GM10266 (cell line): ENCODE data around the gene GSG1L.

ENCODE experiments used
- DNase-seq: peaks from one replicate; pipeline ENCODE4 v3.0.0; 2012; ENCODE audit errors: extremely low spot score
- TF ChIP-seq, protein P1 (sequence below): IDR thresholded peaks from 2 replicates; pipeline ENCODE4 v1.5.1; 2012; ENCODE audit warnings: mild to moderate bottlenecking, low read depth; ENCODE audit not compliant: control insufficient read depth, insufficient read depth; ENCODE audit errors: missing control alignments

The GSG1L gene

DNA sequence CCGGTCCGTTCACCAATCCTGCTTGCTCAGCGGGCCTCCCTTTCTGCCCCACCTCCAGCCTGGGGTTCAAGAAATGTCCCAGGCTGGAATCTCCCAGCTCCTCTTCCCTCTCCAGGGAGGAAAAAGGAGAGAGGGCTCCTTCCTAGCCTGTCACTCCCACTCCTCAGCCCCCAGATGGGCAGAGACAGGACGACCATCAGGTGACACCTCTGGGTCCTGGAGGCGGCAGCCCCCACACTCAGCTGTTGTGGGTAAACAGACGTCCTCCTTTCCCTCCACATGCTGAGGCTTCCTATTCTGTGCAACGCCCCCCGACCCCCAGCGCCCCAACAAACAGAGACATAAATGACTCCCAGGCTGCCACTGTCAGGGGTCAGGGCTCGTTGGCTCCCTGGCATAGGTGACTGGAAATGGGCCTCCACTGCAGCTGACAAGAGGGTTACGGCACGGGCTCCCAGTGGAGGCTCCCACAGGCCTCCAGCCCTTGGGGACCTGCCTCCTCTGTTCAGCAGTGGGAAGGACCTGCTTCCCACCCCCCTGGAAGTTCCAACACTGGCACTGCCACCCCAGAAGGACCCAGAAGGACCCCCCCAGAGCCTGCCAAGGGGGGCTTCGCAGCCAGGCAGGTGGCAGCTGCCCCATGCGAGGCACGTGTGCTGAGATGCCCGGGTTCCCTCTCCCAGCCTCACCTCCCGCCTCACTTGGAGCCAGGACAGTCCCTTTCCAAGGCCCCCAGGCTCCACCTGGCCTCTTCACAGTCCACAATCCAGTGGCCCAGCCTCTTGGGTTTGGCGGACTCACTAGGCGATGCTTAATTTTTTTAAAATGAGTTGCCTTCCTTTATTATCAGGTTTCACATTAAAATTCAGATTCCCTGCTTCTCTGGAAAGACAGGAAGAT is 281.3 kb downstream of the GSG1L start:
- TF ChIP-seq, protein P1, sequence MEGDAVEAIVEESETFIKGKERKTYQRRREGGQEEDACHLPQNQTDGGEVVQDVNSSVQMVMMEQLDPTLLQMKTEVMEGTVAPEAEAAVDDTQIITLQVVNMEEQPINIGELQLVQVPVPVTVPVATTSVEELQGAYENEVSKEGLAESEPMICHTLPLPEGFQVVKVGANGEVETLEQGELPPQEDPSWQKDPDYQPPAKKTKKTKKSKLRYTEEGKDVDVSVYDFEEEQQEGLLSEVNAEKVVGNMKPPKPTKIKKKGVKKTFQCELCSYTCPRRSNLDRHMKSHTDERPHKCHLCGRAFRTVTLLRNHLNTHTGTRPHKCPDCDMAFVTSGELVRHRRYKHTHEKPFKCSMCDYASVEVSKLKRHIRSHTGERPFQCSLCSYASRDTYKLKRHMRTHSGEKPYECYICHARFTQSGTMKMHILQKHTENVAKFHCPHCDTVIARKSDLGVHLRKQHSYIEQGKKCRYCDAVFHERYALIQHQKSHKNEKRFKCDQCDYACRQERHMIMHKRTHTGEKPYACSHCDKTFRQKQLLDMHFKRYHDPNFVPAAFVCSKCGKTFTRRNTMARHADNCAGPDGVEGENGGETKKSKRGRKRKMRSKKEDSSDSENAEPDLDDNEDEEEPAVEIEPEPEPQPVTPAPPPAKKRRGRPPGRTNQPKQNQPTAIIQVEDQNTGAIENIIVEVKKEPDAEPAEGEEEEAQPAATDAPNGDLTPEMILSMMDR = no peak
- no peak for DNase-seq

DNA sequence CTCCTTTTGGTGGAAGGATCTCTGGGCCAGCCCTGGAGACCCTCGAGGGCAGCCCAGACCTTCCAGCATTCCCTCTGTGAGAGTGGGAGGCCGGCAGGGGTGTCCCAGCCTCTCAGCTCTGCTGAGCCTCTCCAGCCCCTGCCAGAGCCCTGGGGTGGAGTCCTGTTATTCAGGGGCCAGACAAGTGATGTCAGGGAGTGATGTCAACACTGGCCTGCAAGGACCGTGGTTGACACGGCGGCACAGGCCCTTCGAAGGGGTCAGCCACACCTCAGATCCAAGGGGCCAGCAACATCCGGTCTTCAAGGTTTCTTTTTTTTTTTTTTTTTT is 282.4 kb downstream of the GSG1L start:
- TF ChIP-seq, protein P1 = no peak
- DNase-seq = no peak

DNA sequence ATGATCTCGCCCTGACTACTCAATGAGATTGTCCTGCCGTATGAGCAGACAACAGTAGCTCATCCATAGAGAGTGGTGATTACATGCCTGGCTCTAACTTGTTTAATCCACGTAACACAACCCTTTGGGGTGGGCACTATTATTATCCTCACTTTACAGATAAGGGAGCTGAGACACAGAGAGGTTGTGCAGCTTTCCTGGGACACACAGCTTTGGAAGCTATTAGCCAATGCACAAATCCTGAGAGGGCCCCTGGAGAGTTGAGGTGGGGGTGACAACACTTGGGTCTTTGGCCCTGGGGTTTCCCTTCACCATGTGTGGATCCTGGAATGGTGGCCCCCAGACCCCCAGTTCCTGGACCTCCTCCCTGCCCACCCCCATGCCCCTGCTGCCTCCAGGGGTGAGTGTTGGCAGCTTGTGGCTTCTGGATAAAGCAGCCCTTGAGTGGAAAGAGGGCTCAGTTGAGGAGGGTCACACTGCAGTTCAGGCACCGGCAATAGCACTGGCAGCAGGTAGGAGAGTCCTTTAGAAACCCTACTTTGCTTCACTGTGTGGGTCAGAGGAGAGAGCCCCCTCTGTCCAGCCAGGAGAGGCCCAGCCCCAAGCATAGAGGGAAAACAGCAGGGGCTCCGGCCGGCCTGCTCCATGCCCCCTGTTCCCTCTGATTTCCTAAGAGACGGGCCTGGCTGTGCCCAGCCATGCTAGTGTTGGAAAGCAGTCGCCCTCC is 282.9 kb downstream of the GSG1L start:
- TF ChIP-seq, protein P1 = no peak
- DNase-seq = no peak

DNA sequence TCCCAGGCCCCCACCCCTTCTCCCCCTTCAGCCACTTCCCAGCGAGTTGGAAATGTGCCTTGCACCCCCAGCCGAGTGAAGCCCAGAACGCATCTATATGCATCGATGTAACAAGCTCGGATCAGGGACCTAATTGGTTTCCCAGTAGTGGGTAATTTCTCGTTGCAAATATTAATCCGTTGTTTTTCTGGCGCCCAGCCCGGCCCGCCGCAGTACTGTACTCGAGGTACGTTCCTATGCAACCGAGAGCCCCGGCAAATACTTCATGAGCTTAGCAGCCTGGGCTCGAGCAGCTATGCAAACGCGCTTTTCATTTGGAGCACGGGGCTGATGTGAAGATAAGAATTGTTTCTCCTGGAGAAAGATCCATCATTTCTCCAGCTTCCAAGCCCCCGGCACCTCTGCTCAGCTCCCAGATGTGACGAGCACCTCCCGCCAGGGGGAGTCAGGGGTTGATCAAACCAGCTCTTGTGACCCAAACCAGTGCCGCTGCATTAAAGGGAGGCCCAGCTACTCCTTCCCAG is 283.8 kb downstream of the GSG1L start:
- TF ChIP-seq, protein P1 = no peak
- DNase-seq = no peak

DNA sequence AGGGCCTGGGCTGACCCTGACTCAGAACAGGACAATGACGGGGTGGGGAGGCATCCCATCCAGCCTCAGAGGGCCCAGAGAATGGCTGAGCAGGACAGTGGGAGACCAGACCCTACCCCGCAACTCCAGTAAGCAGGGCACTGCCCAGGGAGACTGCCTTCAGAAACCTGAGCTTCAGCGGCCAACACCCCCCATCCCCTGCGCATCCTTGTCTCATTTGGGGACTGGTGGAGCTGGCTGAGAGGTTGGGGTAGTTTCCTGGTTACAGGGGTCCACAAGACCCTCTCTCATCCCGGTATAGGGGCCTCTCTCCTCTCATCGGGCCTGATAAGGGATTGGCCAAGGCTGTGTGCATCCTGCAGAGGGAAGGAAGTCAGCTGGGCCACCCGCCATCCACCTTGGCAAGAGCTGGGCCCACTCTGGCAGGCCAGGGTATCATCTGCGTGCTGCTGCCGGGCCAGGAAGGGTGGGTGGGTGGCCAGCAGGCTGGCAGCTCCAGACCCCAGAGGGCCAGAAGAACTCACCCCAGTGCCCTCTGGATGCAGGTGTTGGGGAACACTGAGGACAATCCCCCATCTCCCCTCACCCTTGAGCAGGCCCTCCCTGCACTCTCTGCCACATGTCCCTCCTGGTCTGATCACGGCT is 284.5 kb downstream of the GSG1L start:
- DNase-seq = no peak
- TF ChIP-seq, protein P1 = no peak

DNA sequence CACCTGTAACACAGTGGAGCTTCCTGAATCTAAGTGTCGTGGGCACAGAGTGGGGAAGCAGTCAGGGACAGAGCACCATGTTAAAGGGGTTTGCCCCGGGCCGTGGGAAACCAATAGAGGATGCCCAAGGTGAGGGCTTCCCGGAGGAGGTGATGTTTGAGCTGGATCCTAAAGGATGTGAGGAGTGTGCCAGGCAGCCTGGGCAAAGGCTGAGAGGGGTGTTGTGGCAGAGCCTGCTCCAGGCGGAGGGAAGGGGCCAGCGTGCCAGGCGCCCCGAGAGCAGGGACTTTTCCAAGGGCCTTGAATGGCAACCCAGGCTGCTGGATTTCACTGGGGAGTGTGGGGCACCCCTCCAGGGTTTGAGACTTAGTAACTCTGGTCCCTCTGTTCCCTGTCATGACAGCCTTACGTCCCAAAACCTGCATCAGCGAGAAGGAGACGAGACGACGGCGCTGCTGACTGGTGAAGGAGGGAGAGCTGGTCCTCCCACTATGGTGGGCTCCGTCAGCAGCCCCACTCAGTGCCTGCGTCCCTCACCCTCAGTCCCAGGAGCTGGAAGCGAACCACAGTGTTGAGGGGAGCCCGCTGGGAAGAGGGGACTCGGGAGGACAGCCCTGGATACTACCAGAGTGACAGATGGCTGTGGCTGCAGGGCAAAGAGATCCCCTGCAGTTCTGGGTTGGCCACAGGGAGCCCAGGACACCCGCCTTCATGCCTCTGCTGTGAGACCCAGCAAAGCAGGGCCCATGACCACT is 285.2 kb downstream of the GSG1L start:
- DNase-seq = no peak
- TF ChIP-seq, protein P1 = no peak
